Activated CD8-positive, alpha-beta memory T cell treated with anti-CD3 and anti-CD28 coated beads, Interleukin-2, amount 50 U/mL, for 4 hours (primary cell): Measurements from ENCODE around the gene CEP97.
A peak's percentile ranks its signal among the peaks of the same experiment; 100 is the strongest.
"Not testable (repeated sequence)": the region's sequence is repeated elsewhere in the genome, so short reads cannot be mapped to it uniquely, and the experiment has no call there.

Experiments used
- DNase-seq: peaks from one replicate; pipeline ENCODE4 v3.0.0-alpha.2; 2020

Gene CEP97

DNA sequence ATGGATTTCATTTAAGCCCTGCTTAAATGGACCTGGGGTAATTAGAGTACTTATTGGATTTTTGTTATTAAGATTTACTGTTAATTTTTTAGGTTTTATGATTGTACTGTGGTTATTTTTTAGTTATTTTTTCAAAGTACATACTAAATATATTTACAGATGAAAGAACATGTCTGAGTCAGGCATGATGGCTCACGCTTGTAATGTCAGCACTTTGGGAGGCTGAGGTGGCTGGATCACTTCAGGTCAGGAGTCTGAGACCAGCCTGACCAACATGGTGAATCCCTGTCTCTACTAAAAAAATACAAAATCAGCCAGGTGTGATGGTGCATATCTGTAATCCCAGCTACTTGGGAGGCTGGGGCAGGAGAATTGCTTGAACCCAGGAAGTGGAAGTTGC lies 21.7 kb upstream of the CEP97 start:
- no peak for DNase-seq

- no peak for DNase-seq
These were observed 21.2 kb upstream of the CEP97 start for GRCh38 chr3:101703169-101703568.

DNA sequence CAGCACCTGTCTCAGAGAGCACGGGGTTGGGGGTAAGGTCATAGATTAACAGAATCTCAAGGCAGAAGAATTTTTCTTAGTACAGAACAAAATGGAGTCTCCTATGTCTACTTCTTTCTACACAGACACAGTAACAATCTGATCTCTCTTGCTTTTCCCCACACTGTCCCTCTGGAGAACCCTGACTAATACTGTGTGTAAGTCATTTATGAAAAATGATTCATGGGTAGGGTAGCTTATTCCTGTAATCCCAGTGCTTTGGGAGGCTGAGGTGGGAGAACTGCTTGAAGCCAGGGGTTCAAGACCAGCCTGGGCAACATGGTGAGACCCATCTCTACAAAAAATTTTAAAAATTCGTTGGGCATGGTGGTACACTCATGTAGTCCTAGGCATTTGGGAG lies 19.8 kb upstream of the CEP97 start:
- not testable (repeated sequence) for DNase-seq

DNA sequence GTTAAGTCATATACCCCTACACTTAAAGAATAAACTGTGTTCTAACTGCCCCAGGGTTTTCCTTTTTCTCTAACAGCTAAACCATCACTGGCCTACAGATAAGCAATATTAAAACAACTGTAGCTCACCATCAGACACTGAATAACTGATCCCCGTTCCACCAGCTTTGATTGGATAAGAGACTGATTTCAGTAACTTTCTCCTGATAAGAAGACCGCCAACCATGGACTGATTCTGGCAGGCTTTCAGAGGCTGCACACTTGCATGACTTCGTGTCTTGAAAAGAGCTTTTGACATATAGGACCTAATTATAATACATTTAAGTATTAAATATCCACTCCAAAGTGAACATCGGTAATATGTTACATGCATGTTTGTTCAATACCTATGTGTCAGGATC lies 15.3 kb upstream of the CEP97 start:
- DNase-seq, result no peak

- DNase-seq, result no peak
These were observed 6.0 kb upstream of the CEP97 start for GRCh38 chr3:101718455-101718854.

GRCh38 chr3:101719604-101720185 lies 4.7 kb upstream of the CEP97 start:
- no peak for DNase-seq

- DNase-seq, result no peak
These were observed 3.3 kb upstream of the CEP97 start for GRCh38 chr3:101720851-101721840.

- DNase-seq, result no peak
These were observed 1.8 kb upstream of the CEP97 start for GRCh38 chr3:101722394-101723173.

GRCh38 chr3:101725194-101725889 lies 928 bp downstream of the CEP97 start:
- peak; percentile 23 for DNase-seq

GRCh38 chr3:101725890-101726275 lies 1.5 kb downstream of the CEP97 start:
- DNase-seq, result no peak

- no peak for DNase-seq
These were observed 5.2 kb downstream of the CEP97 start for GRCh38 chr3:101729586-101729985.

- DNase-seq, result no peak
These were observed 6.4 kb downstream of the CEP97 start for GRCh38 chr3:101730839-101731238.

DNA sequence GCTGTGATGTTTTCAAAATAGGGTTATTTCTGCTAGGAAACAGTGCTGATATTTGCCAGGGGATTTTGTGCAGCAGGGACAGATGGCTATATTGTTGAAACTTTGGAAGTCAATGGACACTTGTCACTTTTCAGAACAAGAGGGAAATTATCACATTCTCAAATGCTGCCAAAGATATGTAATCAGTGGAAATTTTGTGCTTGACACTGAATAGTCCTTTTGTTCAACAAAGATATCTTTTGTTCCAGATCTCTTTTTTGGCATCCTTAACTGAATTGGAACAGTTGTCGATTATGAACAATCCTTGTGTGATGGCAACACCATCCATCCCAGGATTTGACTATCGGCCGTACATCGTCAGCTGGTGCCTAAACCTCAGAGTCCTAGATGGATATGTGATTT lies 7.8 kb downstream of the CEP97 start:
- no peak for DNase-seq

DNA sequence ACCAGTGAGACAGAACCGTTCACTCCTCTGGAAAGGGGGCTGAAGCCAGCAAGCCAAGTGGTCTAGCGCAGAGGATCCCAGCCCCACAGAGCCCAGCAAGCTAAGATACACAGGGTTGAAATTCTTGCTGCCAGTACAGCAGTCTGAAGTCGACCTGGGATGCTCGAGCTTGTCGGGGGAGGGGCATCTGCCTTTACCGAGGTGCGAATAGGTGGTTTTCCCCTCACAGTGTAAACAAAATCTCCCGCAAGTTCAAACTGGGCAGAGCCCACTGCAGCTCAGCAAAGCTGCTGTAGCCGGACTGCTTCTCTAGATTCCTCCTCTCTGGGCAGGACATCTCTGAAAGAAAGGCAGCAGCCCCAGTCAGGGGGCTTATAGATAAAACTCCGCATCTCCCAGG lies 11.4 kb downstream of the CEP97 start:
- no peak for DNase-seq

DNA sequence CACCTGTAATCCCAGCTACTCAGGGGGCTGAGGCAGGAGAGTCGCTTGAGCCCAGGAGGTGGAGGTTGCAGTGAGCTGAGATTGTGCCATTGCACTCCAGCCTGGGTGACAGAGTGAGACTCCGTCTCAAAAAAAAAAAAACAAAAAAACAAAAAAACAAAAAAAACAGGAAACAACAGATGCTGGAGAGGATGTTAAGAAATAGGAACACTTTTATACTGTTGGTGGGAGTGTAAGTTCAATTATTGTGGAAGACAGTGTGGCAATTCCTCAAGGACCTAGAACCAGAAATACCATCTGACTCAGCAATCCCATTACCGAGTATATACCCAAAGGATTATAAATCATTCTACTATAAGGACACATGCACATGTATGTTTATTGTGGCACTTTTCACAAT lies 17.5 kb downstream of the CEP97 start:
- not testable (repeated sequence) for DNase-seq

DNA sequence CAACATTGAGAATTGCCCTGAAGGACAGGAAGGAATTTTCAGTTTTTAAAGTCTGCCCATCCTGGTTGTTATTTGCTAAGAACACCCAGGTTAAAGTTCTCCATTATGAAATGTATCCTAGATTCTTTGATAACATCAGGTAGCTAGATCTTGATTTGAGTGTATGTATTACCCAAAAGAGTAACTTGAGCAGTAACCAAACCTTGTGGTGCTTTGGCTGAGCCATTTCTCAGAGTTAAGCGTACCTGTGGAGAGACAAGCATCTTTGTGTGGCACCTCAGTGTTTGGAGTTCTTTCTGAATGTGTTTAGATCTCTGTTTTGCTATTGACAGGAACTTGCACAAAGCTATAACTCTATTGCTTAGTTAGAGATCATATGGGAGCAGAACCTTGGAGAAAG lies 20.4 kb downstream of the CEP97 start:
- DNase-seq, result no peak

DNA sequence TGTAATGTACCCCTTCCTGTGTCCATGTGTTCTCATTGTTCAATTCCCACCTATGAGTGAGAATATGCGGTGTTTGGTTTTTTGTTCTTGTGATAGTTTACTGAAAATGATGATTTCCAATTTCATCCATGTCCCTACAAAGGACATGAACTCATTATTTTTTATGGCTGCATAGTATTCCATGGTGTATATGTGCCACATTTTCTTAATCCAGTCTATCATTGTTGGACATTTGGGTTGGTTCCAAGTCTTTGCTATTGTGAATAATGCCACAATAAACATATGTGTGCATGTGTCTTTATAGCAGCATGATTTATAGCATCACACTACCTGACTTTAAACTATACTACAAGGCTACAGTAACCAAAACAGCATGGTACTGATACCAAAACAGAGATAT lies 21.5 kb downstream of the CEP97 start:
- not testable (repeated sequence) for DNase-seq

DNA sequence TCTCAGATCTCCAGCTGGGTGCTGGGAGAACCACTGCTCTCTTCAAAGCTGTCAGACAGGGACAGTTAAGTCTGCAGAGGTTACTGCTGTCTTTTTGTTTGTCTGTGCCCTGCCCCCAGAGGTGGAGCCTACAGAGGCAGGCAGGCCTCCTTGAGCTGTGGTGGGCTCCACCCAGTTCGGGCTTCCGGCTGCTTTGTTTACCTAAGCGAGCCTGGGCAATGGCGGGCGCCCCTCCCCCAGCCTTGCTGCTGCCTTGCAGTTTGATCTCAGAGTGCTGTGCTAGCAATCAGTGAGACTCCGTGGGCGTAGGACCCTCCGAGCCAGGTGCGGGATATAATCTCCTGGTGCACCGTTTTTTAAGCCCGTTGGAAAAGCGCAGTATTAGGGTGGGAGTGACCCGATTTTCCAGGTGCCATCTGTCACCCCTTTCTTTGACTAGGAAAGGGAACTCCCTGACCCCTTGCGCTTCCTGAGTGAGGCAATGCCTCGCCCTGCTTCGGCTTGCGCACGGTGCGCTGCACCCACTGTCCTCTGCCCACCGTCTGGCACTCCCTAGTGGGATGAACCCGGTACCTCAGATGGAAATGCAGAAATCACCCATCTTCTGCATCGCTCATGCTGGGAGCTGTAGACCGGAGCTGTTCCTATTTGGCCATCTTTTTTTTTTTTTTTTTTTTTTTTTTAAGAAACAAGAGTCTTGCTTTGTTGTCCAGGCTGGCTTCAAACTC lies 29.1 kb downstream of the CEP97 start:
- not testable (repeated sequence) for DNase-seq

- DNase-seq, result no peak
These were observed 33.8 kb downstream of the CEP97 start for GRCh38 chr3:101758224-101758623.

- DNase-seq, result no peak
These were observed 37.7 kb downstream of the CEP97 start for GRCh38 chr3:101762041-101762646.

DNA sequence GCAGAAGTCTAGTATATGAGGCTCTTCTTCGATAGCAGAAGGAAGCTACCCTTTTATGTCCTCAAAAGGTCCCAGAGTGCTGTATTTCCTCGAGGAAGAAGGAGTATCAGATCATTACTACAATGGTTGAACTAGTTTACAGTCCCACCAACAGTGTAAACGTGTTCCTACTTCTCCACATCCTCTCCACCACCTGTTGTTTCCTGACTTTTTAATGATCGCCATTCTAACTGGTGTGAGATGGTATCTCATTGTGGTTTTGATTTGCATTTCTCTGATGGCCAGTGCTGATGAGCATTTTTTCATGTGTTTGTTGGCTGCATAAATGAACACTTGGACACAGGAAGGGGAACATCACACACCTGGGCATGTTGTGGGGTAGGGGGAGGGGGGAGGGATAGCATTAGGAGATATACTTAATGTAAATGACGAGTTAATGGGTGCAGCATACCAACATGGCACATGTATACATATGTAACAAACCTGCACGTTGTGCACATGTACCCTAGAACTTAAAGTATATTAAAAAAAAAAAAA lies 53.4 kb downstream of the CEP97 start:
- DNase-seq, result not testable (repeated sequence)
